Measurements from ENCODE around the gene SPACA7.

DNA sequence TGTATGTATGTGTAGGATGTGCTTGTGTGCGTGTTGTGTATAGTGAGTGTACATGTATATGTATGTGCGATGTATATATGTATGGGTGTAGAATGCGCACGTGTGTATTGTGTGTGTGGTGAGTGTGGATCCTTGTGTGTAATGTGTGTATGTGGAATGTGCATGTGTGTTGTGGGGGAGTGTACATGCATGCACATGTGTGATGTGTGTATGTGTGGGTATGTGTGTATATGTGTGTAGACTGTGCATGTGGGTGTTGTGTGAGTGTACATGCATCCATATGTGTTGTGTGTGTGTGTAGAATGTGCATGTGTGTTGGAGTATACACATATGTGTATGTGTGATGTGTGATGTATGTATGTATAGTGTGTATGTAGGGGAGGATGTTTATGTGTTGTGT, 18.0 kb upstream of the SPACA7 start:
- TF ChIP-seq, protein P1, sequence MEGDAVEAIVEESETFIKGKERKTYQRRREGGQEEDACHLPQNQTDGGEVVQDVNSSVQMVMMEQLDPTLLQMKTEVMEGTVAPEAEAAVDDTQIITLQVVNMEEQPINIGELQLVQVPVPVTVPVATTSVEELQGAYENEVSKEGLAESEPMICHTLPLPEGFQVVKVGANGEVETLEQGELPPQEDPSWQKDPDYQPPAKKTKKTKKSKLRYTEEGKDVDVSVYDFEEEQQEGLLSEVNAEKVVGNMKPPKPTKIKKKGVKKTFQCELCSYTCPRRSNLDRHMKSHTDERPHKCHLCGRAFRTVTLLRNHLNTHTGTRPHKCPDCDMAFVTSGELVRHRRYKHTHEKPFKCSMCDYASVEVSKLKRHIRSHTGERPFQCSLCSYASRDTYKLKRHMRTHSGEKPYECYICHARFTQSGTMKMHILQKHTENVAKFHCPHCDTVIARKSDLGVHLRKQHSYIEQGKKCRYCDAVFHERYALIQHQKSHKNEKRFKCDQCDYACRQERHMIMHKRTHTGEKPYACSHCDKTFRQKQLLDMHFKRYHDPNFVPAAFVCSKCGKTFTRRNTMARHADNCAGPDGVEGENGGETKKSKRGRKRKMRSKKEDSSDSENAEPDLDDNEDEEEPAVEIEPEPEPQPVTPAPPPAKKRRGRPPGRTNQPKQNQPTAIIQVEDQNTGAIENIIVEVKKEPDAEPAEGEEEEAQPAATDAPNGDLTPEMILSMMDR (IDR thresholded peaks at IDR 0.05; ENCODE audit: insufficient read depth, low read length), result no peak
- TF ChIP-seq POLR2AphosphoS5 (IDR thresholded peaks at IDR 0.05; ENCODE audit: low read depth), result no peak
- TF ChIP-seq, protein P2, sequence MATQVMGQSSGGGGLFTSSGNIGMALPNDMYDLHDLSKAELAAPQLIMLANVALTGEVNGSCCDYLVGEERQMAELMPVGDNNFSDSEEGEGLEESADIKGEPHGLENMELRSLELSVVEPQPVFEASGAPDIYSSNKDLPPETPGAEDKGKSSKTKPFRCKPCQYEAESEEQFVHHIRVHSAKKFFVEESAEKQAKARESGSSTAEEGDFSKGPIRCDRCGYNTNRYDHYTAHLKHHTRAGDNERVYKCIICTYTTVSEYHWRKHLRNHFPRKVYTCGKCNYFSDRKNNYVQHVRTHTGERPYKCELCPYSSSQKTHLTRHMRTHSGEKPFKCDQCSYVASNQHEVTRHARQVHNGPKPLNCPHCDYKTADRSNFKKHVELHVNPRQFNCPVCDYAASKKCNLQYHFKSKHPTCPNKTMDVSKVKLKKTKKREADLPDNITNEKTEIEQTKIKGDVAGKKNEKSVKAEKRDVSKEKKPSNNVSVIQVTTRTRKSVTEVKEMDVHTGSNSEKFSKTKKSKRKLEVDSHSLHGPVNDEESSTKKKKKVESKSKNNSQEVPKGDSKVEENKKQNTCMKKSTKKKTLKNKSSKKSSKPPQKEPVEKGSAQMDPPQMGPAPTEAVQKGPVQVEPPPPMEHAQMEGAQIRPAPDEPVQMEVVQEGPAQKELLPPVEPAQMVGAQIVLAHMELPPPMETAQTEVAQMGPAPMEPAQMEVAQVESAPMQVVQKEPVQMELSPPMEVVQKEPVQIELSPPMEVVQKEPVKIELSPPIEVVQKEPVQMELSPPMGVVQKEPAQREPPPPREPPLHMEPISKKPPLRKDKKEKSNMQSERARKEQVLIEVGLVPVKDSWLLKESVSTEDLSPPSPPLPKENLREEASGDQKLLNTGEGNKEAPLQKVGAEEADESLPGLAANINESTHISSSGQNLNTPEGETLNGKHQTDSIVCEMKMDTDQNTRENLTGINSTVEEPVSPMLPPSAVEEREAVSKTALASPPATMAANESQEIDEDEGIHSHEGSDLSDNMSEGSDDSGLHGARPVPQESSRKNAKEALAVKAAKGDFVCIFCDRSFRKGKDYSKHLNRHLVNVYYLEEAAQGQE (IDR thresholded peaks at IDR 0.05; ENCODE audit: insufficient replicate concordance, low read depth), result no peak

Measured in HL-60 (cell line).